Panc1 (cell line): Measurements from ENCODE around the gene PSRC1. TPM values are rescaled to one million over a fixed set of nuclear protein-coding genes. Genes with fewer than 3 reads are reported as not detected.

Source experiments
- ATAC-seq: fragments of 200-7000 bp; cut with Tn5 transposase; 2 replicates; pipeline ENCODE4 v1.9.1; 2020; ENCODE audit warnings: mild to moderate bottlenecking, moderate library complexity
- BruUV-seq: library from RNA; stranded (reverse); fragments of 400-500 nt; replicated peaks from 2 replicates; lab custom pipeline; 2021; lab: Mats Ljungman, UMichigan
- CTCF ChIA-PET: fragments of 300-600 bp; sonication (Branson Sonifier 250); formaldehyde crosslinking; loops from one replicate; lab custom pipeline; 2022; ENCODE audit warnings: antibody characterized with exemption; lab: Charles Lee
- POLR2A ChIA-PET: fragments of 300-600 bp; sonication (Branson Sonifier 250); formaldehyde crosslinking; loops from one replicate; lab custom pipeline; 2022; ENCODE audit warnings: antibody characterized with exemption; lab: Charles Lee
- DNase-seq: peaks from one replicate; pipeline ENCODE4 v3.0.0-alpha.2; 2010; ENCODE audit warnings: low read depth, low spot score
- H3K27ac ChIP-seq: 2 replicates; pipeline ENCODE4 v1.5.1; 2011; ENCODE audit warnings: mild to moderate bottlenecking, low read length, inconsistent platforms
- H3K27me3 ChIP-seq: fragments of 200-500 bp; sonication (Bioruptor generic); 2 replicates; pipeline ENCODE4 v1.6.0; 2014; ENCODE audit warnings: low read length, inconsistent platforms; ENCODE audit not compliant: control insufficient read depth, insufficient read depth
- H3K36me3 ChIP-seq: fragments of 200-500 bp; sonication (Bioruptor generic); 2 replicates; pipeline ENCODE4 v1.5.1; 2014; ENCODE audit warnings: inconsistent platforms, mild to moderate bottlenecking, low read length, moderate library complexity; ENCODE audit not compliant: control insufficient read depth, insufficient read depth
- H3K4me1 ChIP-seq: 2 replicates; pipeline ENCODE4 v1.5.1; 2011; ENCODE audit warnings: inconsistent platforms, mild to moderate bottlenecking, low read length, moderate library complexity; ENCODE audit not compliant: control insufficient read depth, insufficient read depth
- H3K4me3 ChIP-seq, 2 experiments: 2 replicates each; pipeline ENCODE4 v1.5.1; 2011 to 2012; ENCODE audit warnings: low read depth in 2 of 2, low read length in 2 of 2, mild to moderate bottlenecking in 2 of 2, inconsistent platforms in 1 of 2, moderate library complexity in 1 of 2
- H3K9me3 ChIP-seq: fragments of 200-500 bp; sonication (Bioruptor generic); 2 replicates; pipeline ENCODE4 v1.5.1; 2014; ENCODE audit warnings: low read depth, mild to moderate bottlenecking, inconsistent platforms, low read length, moderate library complexity; ENCODE audit not compliant: control insufficient read depth, insufficient read depth
- POLR2AphosphoS5 ChIP-seq: IDR thresholded peaks from 2 replicates; pipeline ENCODE4 v1.6.1; 2012; ENCODE audit warnings: mild to moderate bottlenecking, low read depth, low read length, moderate library complexity
- SIN3A ChIP-seq: IDR thresholded peaks from 2 replicates; pipeline ENCODE4 v1.6.1; 2012; ENCODE audit warnings: low read depth, mild to moderate bottlenecking, low read length, moderate library complexity, borderline replicate concordance; ENCODE audit not compliant: insufficient read depth
- TCF7L2 ChIP-seq: IDR thresholded peaks from 2 replicates; pipeline ENCODE4 v1.6.1; 2011; ENCODE audit warnings: mild to moderate bottlenecking, low read depth, low read length, inconsistent platforms
- in situ Hi-C: cut with HindIII; loops from 2 replicates; pipeline ENCODE4 v1.10.0; 2016; ENCODE audit warnings: low sequenced_read_pairs, low pct_unique_long_range_greater_than_20kb
- intact Hi-C: fragments of 100-400 bp; cut with micrococcal nuclease; formaldehyde crosslinking; loops from one replicate; pipeline ENCODE4 v1.10.0; 2022; ENCODE audit not compliant: unreplicated experiment
- total RNA-seq: library from RNA; stranded (reverse); gene quantifications from one replicate; pipeline ENCODE4 v1.2.1, GENCODE V29; 2021; ENCODE audit not compliant: unreplicated experiment
- TF ChIP-seq, protein P1 (sequence below), 2 experiments: IDR thresholded peaks; 2 replicates each; pipeline ENCODE4 v1.6.1; 2011 to 2012; ENCODE audit warnings: low read depth in 2 of 2, control low read depth in 1 of 2, low read length in 1 of 2, mild to moderate bottlenecking in 1 of 2, moderate library complexity in 1 of 2; ENCODE audit not compliant: insufficient read depth in 1 of 2
- TF ChIP-seq, protein P2 (sequence below): fragments of 450-650 bp; IDR thresholded peaks from 2 replicates; pipeline ENCODE4 v1.5.1; 2017; ENCODE audit warnings: mild to moderate bottlenecking

The PSRC1 gene
- total RNA-seq, 1 experiment from 2014 or later: 40.6 TPM

DNA sequence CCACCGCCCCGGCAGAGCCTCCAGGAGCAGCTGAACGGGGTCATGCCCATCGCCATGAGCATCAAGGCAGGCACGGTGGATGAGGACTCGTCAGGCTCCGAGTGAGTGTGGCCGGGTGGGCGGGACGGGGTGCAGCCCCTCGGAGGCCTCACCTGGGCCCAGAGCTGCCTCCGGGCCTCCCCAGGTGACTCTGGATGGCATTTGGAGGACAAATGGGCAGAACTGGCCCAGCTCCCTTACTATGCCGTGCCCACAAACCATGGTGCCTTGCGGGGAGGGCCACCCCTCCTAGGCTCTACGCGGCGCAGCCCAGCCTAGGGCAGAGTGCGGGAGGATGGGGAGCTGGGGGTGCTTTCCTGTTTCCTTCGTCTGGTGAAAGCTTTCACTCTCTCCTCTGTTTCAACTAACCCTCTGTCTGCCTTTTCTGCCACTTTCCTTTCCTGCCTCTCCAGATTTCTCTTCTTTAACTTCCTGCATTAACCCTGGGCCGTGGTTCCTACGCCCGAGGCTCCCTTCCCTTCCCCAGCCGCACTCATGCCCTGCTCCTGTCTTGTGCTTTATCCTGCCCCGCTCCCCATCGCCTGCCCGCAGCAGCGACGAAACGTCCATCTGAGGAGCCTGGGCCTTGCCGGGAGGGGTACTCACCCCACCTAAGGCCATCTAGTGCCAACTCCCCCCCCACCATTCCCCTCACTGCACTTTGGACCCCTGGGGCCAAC is 9.2 kb downstream of the PSRC1 start:
- Histone ChIP-seq H3K36me3 (no peaks in the 10 kb centered on the region), H3K27me3 (no peaks in the 10 kb centered on the region), H3K9me3 (no peaks in the 10 kb centered on the region), H3K4me3 (no peak overlapping the region), H3K4me1 (peaks cover 22% of the 10 kb centered on the region), H3K27ac (peak overlapping the region; percentile 71; the same call in 1 of the 2 replicates)
- CTCF ChIA-PET: no interaction called here
- DNase-seq (no peak), ATAC-seq (no peak)
- intact Hi-C loops: no loop called here
- in situ Hi-C loops: no loop called here
- no TSS peak for BruUV-seq
- TF ChIP-seq SIN3A (no peak), TCF7L2 (no peak), POLR2AphosphoS5 (no peak)
- TF ChIP-seq, protein P1, sequence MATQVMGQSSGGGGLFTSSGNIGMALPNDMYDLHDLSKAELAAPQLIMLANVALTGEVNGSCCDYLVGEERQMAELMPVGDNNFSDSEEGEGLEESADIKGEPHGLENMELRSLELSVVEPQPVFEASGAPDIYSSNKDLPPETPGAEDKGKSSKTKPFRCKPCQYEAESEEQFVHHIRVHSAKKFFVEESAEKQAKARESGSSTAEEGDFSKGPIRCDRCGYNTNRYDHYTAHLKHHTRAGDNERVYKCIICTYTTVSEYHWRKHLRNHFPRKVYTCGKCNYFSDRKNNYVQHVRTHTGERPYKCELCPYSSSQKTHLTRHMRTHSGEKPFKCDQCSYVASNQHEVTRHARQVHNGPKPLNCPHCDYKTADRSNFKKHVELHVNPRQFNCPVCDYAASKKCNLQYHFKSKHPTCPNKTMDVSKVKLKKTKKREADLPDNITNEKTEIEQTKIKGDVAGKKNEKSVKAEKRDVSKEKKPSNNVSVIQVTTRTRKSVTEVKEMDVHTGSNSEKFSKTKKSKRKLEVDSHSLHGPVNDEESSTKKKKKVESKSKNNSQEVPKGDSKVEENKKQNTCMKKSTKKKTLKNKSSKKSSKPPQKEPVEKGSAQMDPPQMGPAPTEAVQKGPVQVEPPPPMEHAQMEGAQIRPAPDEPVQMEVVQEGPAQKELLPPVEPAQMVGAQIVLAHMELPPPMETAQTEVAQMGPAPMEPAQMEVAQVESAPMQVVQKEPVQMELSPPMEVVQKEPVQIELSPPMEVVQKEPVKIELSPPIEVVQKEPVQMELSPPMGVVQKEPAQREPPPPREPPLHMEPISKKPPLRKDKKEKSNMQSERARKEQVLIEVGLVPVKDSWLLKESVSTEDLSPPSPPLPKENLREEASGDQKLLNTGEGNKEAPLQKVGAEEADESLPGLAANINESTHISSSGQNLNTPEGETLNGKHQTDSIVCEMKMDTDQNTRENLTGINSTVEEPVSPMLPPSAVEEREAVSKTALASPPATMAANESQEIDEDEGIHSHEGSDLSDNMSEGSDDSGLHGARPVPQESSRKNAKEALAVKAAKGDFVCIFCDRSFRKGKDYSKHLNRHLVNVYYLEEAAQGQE (IDR thresholded peaks at IDR 0.05; ENCODE audit: insufficient read depth in 1 of 2, low read depth in 2 of 2, low read length in 1 of 2): no peak
- TF ChIP-seq, protein P2, sequence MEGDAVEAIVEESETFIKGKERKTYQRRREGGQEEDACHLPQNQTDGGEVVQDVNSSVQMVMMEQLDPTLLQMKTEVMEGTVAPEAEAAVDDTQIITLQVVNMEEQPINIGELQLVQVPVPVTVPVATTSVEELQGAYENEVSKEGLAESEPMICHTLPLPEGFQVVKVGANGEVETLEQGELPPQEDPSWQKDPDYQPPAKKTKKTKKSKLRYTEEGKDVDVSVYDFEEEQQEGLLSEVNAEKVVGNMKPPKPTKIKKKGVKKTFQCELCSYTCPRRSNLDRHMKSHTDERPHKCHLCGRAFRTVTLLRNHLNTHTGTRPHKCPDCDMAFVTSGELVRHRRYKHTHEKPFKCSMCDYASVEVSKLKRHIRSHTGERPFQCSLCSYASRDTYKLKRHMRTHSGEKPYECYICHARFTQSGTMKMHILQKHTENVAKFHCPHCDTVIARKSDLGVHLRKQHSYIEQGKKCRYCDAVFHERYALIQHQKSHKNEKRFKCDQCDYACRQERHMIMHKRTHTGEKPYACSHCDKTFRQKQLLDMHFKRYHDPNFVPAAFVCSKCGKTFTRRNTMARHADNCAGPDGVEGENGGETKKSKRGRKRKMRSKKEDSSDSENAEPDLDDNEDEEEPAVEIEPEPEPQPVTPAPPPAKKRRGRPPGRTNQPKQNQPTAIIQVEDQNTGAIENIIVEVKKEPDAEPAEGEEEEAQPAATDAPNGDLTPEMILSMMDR: no peak
- POLR2A ChIA-PET: no interaction called here

DNA sequence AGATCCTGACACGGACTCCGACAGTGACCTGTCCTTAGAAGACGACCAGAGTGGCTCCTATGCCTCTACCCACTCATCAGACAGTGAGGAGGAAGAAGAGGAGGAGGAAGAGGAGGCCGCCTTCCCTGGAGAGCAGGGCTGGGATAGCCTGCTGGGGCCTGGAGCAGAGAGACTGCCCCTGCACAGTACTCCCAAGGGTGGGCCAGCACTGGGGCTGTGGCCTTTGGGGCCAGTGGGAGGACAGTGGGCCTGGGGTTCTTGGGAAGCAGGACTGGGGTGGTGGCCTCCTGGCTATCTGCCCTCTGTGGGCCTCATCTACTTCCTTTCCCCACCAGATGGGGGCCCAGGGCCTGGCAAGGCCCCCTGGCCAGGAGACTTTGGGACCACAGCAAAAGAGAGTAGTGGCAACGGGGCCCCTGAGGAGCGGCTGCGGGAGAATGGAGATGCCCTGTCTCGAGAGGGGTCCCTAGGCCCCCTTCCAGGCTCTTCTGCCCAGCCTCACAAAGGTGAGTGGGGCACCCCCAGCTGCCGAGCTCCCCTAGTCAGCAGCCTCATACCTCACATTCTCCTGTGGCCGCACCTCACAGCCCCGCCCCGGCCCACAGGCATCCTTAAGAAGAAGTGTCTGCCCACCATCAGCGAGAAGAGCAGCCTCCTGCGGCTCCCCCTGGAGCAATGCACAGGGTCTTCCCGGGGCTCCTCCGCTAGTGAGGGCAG is 10.0 kb downstream of the PSRC1 start:
- no peaks in the 10 kb centered on the region for H3K36me3 ChIP-seq
- TF ChIP-seq, protein P1 (IDR thresholded peaks at IDR 0.05; ENCODE audit: insufficient read depth in 1 of 2, low read depth in 2 of 2, low read length in 1 of 2): no peak
- intact Hi-C loops: no loop called here
- DNase-seq (no peak), ATAC-seq (no peak)
- POLR2A ChIA-PET: no interaction called here
- BruUV-seq: no TSS peak
- no peak overlapping the region for H3K4me3 ChIP-seq
- H3K27me3 ChIP-seq: no peaks in the 10 kb centered on the region
- CTCF ChIA-PET: no interaction called here
- H3K9me3 ChIP-seq: no peaks in the 10 kb centered on the region
- no peak overlapping the region for H3K27ac ChIP-seq
- in situ Hi-C loops: no loop called here
- peaks cover 22% of the 10 kb centered on the region for H3K4me1 ChIP-seq
